ENCODE measurements around the gene TRPM6. TPM values are rescaled to one million over a fixed set of nuclear protein-coding genes. Genes with fewer than 3 reads are reported as not detected.
"Not testable (repeated sequence)": the region's sequence is repeated elsewhere in the genome, so short reads cannot be mapped to it uniquely, and the experiment has no call there.

TRPM6 gene, protein sequence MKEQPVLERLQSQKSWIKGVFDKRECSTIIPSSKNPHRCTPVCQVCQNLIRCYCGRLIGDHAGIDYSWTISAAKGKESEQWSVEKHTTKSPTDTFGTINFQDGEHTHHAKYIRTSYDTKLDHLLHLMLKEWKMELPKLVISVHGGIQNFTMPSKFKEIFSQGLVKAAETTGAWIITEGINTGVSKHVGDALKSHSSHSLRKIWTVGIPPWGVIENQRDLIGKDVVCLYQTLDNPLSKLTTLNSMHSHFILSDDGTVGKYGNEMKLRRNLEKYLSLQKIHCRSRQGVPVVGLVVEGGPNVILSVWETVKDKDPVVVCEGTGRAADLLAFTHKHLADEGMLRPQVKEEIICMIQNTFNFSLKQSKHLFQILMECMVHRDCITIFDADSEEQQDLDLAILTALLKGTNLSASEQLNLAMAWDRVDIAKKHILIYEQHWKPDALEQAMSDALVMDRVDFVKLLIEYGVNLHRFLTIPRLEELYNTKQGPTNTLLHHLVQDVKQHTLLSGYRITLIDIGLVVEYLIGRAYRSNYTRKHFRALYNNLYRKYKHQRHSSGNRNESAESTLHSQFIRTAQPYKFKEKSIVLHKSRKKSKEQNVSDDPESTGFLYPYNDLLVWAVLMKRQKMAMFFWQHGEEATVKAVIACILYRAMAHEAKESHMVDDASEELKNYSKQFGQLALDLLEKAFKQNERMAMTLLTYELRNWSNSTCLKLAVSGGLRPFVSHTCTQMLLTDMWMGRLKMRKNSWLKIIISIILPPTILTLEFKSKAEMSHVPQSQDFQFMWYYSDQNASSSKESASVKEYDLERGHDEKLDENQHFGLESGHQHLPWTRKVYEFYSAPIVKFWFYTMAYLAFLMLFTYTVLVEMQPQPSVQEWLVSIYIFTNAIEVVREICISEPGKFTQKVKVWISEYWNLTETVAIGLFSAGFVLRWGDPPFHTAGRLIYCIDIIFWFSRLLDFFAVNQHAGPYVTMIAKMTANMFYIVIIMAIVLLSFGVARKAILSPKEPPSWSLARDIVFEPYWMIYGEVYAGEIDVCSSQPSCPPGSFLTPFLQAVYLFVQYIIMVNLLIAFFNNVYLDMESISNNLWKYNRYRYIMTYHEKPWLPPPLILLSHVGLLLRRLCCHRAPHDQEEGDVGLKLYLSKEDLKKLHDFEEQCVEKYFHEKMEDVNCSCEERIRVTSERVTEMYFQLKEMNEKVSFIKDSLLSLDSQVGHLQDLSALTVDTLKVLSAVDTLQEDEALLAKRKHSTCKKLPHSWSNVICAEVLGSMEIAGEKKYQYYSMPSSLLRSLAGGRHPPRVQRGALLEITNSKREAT (N-terminal part only)
- 1.4 TPM in 2 replicates for total RNA-seq (2014; rRNA removed; shearing (Covaris generic))
- polyA plus RNA-seq (2014; cell fraction: nucleus; rRNA removed): 0.42 and 1.2 TPM in 2 replicates

DNA sequence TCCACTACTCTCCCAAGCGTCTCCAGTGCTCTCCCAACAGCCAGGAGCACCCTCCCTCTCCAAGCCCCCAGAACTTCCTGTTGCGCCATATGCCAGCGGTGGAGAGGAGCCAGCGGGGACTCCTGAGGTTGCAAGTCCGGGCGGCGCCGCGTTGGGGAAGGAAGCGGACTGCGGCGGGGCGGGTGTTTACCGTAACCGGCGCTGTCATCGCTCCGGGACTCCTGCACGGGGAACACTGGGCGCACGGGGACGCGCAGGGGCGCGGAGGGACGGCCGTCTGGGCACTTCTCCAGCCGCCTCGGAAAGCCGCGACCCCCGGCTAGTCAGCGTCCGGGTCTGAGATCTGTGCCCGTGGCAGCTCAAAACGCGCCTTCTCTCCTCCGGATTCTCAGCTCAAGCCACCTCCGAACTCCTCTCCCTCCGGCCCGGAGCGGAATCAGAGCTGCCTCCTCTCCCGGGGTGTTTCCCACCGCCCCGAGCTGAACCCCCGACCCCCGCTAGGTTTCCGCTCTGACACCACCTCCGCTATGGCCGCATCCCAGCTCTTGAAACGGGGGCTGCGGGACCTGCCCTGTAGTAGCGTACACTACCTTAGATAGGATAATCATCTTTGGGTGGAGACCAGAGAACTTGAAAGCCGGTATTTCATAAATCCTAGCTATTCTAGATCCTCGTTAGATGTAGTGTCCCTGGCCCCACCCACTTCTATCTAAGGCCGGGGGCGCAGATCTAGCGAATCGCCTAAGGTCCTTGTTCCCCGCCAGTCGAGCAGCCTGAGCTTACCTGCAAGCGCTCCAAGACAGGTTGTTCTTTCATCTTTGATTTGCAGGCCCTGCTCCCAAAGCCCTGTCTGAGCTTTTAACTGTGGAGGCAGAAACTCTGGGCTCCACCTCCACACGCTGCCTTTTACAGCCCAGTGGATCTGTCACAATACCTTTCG, at the start of gene TRPM6:
TRPM6 (minus strand) TSS at position 881 of the 940 bp plus-strand sequence; CDS start at position 816, 65 bp downstream.
- peak; percentile 63 for DNase-seq (ENCODE audit: extremely low read depth, low read depth)

DNA sequence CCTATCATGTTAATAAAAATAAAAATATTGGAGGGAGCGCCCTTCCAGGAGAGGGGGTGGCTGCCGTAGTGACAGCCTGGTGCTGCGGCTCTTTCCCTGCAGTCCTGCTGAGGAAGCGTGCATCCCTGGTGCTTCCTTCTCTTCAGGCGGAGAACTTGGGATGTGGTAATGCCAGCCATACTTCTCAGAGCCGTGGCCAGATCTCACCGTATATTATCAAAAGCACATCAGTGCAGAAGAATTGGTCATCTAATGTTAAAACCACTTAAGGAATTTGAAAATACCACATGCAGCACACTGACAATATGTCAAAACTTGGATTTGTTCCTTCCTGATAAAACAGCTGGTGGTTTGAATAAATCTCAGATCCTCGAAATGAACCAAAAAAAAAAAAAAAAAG, 47.3 kb upstream of the TRPM6 start:
- no peak for DNase-seq (ENCODE audit: extremely low read depth, low read depth)

DNA sequence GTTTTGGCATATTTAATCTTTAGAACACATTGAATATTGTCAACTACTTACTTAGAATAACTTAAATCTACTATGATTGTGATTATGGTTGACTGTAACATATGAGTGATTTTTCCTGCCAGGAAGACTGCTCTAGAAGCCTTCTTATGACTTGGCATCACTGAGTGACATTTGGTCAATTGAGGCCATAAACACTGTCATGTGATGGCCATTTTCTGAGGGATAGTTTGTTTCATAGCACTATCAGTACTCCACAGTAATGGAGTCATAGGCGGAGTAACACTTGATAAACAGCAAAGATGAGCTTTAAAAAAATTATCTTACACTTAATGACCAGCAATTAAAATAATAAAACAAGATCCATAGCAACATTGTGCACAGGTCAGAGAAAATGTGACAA, 34.0 kb upstream of the TRPM6 start:
- DNase-seq (ENCODE audit: extremely low read depth, low read depth): no peak

DNA sequence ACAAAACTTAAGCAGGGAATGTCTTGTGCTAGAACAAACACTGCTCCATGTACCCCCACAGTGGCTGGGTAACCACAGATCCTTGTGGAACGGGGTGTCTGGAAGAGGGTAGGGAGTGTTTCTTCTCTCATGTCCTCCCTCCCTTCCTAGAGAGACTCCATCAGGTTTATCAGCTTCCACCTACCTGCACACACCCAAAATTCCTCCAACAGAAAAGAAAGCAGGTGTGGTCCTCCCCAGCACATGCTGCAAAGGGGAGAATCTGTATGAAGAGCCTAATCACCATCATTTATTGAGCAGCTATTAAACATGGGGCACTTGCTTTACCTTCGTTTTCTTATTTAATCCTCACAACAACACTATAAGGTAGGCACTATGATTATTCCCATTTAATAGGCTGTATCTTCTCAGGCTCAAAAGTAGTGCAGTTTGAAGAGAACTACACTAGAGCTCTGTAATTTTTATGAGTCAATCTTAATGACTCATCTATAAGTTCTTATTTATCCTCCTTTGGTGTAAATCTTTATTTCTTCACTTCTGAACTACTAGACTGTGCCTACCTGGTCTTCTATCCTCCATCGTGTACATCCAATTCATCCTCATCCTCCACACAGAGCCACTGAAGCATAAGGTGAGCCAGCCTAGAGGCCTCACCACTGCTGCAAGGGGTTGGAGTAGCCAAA, 33.4 kb upstream of the TRPM6 start:
- DNase-seq (ENCODE audit: extremely low read depth, low read depth): no peak

DNA sequence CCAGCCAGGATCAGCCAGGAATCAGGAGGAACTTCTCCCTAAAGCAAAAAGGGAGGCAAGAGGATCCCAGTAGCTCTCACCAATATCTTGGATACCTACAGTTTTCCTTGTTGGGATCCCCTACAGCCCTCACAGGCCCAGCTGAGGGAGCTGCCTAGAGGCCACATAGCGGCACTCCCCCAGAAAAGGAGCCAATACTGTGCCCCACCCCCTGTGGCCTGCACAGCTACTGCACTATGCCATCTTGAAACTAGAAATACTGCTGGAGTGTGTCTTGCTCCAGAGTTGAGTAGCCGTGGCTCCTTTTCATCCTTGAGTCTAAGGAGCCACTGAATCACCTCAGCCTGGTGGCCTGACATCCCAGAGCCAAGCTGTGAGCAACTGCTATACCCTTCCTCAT, 22.3 kb upstream of the TRPM6 start:
- no peak for DNase-seq (ENCODE audit: extremely low read depth, low read depth)

DNA sequence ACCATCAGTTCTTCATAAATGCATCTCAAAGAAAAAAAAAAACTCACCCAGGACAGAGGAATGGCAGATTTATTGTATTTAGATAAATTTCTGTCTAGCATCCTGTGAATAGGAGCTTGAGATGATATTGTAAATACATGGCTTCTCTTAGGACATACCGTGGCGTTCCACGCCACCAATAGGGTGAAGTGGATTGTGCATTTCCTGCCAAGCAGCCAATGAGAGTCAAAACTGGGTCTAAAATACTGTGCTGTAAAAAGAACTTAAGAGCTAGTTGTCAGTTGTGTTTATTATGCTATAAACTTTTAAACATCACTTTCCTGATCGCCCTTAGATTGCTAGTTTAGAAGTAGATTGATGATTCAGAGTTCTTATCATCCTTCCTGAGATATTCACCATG, 20.9 kb upstream of the TRPM6 start:
- no peak for DNase-seq (ENCODE audit: extremely low read depth, low read depth)

DNA sequence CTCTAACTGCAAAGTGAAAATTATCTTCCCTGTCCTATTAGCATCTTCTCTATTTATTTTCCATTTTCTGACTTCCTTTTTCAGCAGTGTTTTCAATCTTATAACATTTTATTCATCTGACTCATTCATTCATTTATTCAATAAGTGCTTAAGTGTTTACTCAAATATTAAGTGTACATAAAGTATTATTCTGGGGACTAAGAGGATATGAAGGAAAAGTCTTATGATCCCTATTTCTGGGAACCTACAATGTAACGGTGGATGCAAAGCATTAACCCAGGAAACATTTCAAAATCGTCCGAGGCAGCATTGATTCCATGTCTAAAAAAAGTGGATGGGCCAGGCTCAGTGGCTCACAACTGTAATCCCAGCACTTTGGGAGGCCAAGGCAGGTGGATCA, 19.4 kb upstream of the TRPM6 start:
- no peak for DNase-seq (ENCODE audit: extremely low read depth, low read depth)

DNA sequence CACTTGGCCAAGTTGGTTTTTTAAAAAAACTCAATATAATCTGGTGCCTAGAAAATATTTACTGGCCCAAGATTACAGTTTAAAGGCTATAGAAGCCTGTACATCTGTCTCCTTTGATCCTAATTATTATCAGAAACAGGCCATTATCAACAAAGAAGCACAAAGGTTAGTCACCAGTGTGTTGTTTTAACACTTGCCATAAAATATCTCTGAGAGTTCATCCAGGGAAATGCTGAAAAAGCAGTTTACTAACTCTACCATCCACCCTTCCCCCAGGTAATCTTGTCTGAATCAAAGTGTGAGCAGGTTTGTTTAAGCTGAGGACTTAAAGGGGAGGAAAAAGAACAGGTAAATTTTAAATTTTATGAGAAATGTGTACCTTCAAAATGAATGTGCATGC, 13.3 kb upstream of the TRPM6 start:
- no peak for DNase-seq (ENCODE audit: extremely low read depth, low read depth)

DNA sequence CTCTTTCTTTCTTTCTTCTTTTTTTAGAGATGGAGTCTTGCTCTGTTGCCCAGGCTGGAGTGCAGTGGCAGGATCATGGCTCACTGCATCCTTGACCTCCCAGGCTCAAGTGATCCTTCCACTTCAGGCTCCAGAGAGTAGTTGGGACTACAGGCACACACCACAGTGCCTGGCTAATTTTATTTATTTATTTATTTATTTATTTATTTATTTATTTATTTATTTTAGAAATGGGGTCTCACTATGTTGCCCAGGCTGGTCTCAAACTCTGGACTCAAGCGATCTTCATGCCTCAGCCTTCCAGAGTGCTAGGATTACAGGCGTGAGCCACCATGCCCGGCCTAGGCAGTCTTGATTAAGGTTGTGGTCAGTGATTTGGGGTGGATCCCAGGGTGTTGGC, 728 bp upstream of the TRPM6 start:
- DNase-seq (ENCODE audit: extremely low read depth, low read depth): not testable (repeated sequence)

DNA sequence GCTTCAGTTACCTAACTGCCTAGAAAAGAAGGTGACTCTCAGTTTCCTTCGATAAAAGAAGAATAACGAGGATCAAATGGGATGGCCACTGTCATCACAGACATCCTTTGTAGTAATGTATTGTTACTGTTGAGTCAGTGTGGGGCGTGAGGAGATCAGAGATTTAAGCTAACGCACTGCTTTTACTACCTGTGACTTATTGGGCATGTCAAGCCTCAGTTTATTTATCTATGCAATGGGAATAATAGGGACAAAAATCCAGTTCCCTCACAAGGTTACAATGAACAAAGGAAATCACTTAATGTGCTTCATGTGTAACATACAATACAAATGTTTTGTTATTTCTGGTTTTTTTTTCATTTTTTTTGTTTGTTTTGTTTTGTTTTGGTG, 255 bp upstream of the TRPM6 start:
- no peak for DNase-seq (ENCODE audit: extremely low read depth, low read depth)

DNA sequence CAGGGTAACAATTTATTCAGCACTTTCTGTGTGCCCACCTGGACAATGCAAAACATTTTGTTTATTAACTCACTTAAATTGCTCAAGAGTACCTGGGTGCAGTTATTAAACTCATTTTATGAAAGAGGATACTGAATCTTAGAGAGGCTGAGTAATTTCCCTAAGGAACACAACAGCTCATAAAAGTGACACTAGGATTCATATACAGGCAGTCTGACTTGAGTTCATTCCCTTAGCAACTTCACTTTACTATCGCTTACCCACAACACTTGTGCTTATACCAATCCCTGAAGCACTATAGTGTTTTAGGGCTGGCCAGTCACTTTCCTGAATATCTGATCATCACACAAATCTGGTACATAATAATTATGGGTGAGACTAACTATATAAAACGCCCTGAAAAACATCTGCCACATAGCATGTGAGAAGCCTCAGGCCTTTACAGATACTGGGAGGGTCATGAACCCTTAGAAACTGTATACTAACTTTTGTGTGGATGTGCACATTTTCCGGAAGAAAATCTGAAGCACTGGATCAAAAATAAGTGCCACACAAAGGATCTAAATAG, 11.3 kb downstream of the TRPM6 start:
- no peak for DNase-seq (ENCODE audit: extremely low read depth, low read depth)

DNA sequence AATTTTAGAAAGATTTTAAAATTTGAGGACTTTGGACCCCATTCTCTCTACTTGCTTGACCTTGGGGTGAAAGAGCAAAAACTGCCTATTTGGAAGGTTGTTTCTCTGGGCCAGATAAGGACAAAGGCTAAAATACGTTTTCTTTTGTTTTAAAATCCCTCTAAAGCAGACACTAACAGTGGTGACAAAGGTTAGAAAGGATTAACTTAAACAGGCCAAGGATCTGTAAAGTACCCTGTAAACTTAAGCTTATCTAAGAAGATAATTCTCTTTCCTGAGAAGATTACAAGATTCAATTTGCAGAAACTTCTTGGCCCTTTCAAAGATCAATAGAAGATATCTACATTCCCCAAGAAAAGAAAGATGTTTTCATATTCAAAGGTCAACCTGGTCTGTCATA, 12.1 kb downstream of the TRPM6 start:
- DNase-seq (ENCODE audit: extremely low read depth, low read depth): no peak

DNA sequence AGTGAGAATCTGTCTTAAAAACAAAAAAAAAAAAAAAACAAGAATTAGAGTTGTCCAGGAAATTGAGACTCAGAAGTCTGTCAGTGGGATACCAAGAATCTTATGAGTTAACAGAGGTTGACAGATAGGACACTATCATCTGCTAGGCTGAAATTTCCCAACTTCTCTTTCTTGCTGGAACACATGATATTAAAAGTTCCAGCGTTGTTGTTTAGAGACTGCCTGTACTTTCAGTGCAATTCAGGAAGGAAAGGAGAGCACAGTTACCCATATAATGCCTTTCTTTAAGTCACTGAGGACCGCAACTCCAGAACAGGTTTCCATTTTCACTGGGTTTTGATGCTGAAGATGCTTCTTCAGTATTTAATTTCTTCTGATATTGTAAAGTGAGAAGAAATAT, 13.5 kb downstream of the TRPM6 start:
- no peak for DNase-seq (ENCODE audit: extremely low read depth, low read depth)

DNA sequence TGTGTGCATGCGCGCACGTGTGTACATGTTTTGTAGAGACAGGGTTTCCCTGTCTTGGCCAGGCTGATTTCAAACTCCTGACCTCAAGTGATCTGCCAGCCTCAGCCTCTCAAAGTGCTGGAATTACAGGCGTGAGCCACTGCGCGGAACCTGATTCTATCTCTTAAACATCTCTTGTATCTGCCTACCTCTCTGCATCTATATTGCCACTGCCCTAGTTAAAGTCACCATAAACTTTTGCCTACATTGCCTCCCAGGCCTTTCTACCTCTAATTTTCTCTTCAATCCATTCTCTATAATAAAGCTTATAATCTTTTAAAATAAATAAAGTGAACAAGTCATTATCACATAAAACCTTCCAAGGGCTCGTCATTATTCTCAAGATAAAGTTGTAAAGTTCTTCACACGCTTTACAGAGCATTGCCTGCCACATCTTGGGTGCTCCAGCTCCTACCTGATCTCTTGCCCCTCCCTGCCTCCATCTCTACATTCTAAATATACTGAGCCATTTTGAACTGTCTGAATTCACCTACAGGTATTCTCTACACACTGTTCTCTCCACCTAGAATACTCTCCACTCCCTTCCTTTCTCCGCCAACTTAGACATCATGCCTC, 15.0 kb downstream of the TRPM6 start:
- DNase-seq (ENCODE audit: extremely low read depth, low read depth): no peak

DNA sequence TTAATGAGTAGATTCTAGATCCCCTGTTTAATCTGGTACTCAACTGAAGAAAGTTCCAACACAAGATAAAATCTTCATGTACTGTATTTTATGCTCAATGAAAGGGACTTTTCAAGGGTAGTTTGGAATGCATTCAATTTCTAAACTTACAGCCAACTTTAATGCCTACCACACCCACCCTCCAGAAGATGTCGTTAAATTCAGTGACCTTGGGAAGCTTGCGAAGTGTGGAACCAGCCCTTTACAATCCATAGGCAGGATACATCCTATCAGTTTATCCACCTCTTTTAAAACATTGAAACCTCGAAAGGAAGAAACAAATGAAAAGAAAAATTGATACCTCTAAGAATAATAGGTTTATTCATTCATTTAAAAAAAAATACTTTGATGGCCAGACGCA, 20.2 kb downstream of the TRPM6 start:
- DNase-seq (ENCODE audit: extremely low read depth, low read depth): no peak

DNA sequence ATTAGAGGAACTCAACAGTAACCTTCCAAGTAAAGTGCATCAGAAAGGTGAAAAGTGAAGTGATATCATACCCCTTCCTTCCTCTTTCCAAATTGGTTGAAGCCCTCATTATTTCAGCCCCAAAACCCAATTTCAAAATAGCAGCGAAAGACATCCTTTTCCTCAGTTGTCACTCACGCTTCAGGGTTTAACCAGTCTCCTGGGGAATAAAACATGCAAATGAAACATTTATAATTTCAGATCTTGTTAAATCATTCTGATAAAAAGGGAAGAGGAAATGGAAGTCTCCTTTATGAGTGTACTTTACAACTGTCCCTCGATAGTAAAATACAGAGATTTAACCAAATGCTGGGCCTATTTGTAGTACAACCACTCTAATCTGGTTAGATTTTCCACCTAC, 22.5 kb downstream of the TRPM6 start:
- DNase-seq (ENCODE audit: extremely low read depth, low read depth): no peak

DNA sequence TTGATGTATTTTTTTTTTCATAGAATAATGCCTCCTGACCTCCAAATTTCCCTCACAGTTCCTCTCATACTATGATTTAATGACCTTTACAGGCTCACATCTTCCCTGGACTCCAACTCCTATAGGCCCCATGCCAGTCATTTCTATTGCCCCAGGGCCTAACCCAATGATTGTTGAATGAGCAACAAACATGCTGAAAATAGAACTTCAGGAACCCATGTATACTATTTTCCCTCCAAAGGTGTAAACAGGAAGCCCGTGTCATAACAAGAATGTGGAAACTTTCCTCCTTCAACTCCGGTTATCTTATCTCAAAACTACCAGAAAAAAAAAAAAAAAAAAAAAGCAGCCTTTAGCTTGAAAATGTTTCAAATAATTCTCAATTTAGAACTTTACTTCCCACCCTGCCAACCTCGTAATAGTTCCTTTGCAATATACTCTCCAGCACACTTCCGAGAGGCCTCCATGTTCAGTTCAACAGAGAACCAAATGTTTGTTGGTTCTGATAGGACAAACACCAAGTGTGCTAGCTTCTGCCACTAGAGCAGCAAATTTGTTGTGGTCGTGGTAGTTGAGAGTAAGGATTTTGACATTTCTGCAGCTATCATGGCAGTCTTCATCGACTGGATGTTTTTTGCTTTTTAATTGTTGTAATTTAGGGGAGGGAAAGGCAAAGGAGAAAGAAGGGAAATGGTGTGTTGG, 25.8 kb downstream of the TRPM6 start:
- no peak for DNase-seq (ENCODE audit: extremely low read depth, low read depth)

DNA sequence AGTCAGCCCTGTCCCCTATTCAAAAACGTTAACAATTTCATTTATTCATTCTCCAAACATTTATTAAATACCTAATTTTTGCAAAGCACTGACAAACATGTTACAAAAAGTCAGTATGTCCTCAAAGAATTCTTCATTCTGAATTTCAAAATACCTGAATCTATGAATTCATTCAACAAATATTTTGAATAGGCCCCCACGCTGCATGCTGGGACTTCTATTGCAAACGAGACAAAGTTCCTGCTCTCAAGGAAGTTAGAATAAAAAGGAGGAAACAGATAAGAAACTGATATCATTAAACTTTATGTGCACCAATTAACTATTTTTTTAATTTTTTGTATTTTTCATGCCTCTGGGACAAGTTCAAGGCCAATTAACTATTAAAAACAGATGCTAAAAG, 26.6 kb downstream of the TRPM6 start:
- DNase-seq (ENCODE audit: extremely low read depth, low read depth): no peak
